VCaP (cell line): ENCODE measurements around the gene CALML5.

Experiments used
- H3K27ac ChIP-seq: fragments of 450-650 bp; 2 replicates; pipeline ENCODE4 v1.5.1; 2017
- CTCF ChIP-seq: fragments of 450-650 bp; conservative IDR thresholded peaks from 2 replicates; pipeline ENCODE4 v1.5.1; 2017; ENCODE audit warnings: mild to moderate bottlenecking, moderate library complexity

Gene CALML5

DNA sequence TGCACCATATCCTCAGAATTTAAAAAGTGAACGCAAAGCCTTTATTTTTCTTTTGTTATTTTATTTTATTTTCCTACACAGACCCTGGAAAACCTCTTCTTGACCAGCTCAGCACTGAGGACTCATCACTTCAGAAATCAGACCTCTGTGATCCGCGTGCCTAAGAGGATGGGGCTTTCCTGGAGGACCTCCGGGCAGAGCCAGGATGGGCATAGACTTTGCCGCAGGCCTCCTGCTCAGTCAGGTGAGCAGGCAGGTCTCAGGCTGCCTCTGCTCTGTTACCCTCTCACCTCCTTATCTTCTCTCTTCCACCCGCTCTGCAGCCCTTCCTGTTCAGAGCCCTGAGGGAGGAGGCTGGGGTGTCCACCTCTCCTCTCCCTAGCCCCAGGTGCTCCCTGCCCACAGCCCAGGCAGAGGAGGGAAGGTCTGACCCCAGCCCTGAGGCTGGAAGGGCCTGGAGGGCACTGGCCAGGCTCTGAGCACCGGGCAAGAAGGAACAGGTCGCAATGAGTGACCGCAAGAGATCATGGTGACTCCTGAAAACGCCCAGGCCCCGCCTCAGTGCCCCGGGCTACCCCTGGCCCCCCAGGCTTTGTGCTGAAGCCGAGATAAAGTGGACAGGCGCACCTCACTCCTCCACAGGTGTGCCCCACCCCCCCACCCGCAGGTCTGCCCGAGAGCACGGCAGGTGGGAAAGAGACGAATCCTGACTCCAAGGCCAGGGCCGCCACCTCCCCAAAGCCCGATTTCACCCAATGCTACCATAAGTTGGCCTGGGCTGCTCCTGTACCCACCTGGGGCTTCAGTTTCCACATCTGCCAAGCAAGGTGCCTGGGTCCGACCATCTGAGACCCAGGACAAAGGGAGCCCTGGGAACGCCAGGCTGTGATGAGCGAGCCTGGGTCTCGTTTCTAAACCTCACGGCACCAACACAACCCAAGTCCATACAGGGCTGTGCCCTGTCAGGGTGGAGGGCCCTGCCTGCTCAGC is 2.8 kb downstream of the CALML5 start:
- no peak for TF ChIP-seq CTCF
- H3K27ac ChIP-seq: peak overlapping the region; percentile 18; the same call in 1 of the 2 replicates

DNA sequence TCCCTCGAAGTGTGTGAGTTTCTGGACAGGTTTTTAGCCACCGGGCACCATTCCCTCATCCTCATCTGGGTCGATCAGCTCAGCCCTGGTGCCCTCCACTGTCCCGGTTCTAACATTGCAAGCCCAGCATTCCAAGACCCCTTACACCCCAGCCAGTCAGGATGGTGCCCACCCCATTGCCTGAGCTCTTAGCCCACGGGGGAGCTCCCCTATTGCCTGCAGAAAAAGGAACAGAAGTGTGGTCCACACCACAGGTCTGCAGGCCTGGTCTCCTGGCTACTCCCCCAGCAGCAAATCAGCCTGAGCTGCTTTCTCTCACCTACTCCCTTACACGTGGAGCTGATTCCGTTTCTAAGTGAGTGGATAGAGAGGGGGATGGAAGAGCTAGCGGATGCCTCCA is 4.8 kb downstream of the CALML5 start:
- no peak for TF ChIP-seq CTCF
- peak overlapping the region; percentile 61 for H3K27ac ChIP-seq

DNA sequence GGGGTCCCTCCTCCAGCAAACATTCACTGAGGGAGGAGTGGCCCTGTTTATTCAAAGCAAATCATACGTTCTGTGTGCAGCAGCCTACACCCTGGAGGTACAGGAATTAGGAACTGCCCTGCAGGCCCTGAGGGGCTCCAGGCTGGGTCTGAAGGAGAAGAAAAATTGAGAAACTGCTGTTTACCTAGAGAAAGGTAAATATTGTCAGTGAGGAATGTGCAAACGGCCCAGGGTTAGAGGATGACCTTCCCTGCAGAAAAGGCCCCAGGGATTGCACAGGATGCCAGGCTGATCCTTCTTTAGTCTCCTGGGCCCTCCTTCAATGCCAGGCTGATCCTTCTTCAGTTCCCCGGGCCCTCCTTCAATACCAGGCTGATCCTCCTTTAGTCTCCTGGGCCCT is 5.7 kb downstream of the CALML5 start:
- no peak for TF ChIP-seq CTCF
- peak overlapping the region; percentile 61 for H3K27ac ChIP-seq

- peak overlapping the region; percentile 61 for H3K27ac ChIP-seq
- TF ChIP-seq CTCF: no peak
Measured at GRCh38 chr10:5492929-5493576, 6.3 kb downstream of the CALML5 start.

DNA sequence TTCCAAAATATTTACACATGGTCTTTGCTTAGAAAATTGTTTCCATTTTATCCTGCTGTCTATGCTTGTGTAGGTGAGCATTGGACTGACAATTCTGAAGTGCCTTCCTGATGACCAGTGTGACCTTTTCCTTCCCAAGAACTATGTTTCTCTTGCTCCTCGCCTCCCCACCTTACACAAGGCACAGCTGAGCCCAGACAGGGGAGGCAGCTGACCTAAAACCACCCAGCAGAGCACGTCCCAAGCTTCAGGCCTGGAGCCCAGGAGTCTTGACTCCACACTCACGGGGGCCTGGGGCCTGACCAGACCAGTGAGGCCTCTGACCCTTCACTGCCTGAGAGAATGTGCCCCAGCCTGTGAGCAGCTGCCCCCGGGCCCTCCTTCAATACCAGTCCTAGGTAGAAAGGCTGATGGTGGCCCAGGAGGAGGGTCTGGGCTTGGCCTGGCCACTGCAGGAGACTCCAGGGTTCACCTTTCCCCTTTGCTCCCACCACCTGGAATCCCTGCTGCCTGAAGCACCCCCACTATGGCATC is 7.0 kb downstream of the CALML5 start:
- no peak for TF ChIP-seq CTCF
- H3K27ac ChIP-seq: peak overlapping the region; percentile 61; the same call in 1 of the 2 replicates

DNA sequence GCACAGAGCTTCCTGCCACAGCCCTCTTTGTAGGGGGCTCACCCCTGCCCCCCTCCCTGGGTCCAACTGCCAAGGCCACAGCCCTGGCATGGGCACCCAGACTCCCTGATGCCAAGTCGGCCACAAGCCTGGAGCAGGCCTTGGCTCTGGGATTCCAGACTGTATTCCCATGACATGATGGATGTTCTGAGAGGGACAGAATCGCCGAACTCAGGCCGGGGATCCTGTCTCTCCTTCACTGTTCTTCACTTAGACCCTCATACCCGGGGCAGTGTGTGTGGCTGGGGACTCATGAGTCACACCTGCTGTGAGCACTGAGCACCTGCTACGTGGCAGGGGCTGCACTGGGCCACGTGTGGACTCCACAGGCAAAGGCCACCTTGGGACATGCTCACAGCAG is 7.9 kb downstream of the CALML5 start:
- no peak for TF ChIP-seq CTCF
- no peak overlapping the region for H3K27ac ChIP-seq
